GM21576 (cell line): Measurements from ENCODE around the gene RBM19.

Source experiments
- ATAC-seq: cut with Tn5 transposase; IDR thresholded peaks from one replicate; pipeline ENCODE4 v1.9.1; 2021; ENCODE audit warnings: mild to moderate bottlenecking, moderate library complexity; ENCODE audit not compliant: unreplicated experiment

The RBM19 gene

DNA sequence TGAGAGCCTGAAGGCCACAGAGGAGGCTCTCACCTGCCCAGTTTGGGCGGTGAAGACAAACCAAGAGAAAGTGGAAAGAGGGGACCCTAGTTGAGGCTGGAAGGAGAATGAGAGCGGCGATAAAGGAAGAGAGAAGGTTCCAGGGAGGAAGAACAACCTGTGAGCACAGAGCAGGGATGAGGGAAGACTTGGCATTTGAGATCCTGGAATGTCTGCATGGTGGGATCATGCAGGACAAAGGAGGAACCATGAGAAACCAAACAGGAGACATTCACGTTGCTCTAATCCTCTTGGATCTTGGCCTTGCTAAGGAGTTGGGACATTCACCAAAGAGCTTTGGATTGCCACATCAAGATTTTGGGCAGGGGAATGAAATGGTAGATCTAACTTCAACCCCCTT, 22.9 kb upstream of the RBM19 start:
- no peak for ATAC-seq

DNA sequence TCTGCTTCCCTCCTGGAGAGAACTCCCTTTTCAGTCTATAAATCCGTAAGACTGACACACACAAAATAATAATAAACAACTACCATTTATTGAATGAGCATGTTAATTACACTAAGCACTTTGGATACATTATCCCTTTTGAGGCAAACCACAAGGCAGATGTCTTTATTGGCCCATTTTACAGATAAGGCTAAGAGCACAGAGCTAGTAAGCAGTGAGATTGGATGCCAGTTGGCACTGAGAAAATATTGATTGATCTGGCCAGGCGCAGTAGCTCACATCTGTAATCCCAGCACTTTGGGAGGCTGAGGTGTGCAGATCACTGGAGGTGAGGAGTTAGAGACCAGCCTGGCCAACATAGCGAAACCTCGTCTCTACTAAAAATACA, 21.9 kb upstream of the RBM19 start:
- no peak for ATAC-seq

DNA sequence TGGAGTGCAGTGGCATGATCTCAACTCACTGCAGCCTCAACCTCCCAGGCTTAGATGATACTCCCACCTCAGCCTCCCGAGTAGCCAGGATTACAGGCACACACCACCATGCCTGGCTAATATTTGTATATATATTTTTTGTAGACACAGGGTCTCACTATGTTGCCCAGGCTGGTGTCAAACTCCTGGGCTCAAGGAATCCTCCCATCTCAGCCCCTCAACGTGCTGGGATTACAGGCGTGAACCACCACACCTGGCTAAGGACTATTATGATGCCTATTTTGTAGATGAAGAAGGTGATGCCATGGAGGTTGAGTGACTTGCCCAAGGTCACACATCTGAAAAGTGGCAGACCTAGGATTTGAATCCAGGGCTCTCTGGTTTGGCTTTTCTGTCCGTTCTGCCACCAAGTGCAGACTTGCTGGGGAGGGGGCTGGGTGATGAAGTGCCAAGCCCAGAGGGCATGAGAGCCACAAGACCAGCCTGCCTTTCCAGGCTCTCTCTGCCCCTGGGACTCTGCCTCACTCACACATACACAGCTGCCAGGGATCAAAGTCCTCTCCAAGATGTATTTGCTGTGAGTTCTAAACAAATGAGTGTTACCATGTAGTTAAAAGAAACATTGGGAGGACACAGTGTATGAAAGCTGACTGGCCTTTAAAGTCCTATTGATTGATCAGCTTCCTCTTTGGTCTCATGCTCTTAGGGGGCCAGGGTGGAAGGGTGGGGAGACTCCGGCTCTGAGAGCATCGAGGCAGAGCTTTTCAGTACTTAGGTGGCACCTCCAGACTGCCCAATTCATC, 21.3 kb upstream of the RBM19 start:
- ATAC-seq: no peak

- ATAC-seq: no peak
Measured at GRCh38 chr12:113984464-113984863, 18.3 kb upstream of the RBM19 start.

DNA sequence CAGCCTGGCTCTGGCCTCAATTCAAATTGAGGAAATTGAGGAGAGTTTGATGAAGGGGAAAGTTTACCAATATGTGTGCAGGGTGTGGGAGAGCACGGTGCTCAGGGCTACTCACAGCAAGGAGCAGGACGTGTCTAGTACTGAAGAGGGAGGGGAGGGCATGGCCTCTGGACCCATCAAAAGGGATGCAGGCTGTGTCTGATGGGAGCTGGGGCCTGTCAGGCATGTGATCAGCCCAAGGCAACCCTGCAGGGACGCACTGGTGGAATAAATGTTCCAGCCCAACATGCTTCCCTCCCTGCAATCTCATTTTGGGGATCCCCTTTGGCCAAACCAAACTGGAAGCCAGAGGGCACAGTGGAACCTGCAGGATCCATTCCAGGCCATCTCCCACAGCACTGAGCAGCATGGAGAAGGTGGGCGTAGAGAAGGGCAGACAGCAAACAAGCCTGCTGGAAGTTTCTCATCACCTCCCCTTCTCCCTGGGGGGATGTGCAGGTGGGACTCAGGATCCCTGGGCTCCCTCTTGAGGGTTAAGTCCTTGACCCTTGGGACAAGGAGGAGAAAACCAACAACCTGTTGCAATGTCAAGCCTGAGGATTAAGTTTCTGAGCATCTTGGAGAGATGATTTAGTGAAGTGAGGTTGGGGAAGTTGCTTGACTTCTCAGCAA, 17.8 kb upstream of the RBM19 start:
- ATAC-seq: no peak

DNA sequence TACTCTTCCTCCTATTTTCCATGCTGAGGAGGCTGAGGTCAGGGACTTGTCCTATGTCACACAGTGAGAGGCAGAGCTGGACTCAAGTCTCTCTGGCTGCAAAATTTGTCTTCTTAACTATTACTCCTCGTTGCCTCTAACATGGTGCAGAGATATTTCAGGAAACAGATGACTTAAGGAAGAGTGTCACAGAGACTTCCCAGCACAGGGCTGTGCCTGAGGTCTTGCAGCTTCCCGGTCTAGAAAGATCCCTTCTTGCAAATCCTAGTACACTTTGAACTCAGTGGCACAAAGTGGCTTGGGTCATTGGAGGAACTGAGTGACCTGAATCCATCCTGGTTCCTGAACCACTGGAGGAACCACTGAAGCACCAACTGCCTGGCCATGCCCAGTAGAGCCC, 17.1 kb upstream of the RBM19 start:
- ATAC-seq: no peak

- no peak for ATAC-seq
Measured at GRCh38 chr12:113981876-113982275, 15.8 kb upstream of the RBM19 start.

DNA sequence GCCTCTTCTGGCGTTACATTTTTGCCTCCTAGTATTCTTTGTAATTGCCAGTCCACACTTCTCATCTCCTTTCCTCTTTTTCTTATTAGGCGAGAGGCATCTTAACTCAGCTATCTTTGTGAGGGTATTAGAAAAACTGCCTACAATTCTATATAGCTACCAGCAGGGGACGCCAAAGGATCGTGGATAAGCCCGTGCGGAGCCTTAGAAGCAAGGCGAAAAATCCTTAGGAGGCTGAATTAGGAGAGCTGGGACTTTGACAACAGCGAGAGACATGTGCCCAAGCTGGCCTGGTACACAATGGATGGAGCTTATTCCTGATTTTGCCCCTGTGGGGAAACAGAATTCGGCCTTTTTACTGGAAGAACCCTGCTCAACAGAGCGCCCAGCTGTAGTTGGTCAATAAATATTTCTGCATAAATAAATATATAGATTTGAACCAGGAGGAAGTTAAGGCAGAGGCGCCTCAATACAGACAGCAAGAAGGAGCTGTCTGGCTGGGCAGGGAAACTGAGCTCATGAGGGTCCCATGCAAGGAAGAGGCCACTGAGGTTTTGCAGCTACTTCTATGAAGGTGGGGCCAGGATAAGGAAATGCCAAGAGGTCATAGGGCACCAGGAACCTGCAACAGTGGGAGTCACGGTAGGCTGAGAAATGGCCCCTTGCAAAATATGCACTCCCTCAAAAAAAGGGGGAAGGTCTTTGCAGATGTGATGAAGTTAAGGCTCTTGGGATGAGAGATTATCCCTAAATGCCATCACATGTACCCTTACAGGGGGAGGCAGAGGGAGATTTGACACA, 14.6 kb upstream of the RBM19 start:
- ATAC-seq: no peak

DNA sequence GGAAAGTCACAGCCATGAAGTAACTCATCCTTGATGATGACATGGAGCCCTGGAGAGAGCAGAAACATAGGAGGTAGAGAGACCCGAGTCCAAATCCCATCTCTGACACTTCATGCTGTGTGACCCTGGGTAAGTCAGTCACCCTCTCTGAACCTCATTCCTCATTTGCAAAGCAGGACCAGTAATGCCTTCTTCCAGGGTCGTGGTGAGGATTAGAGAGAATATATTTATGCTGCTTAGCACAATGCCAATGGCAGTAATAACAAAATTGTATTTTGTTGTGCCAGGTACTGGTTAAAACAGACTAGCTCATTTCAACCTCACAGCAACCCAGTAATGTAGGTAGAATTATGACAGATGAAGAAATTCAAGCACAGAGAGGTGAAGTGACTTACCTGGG, 13.9 kb upstream of the RBM19 start:
- no peak for ATAC-seq

GRCh38 chr12:113978080-113978479, 12.0 kb upstream of the RBM19 start:
- no peak for ATAC-seq

- ATAC-seq: no peak
Measured at GRCh38 chr12:113974006-113974405, 7.9 kb upstream of the RBM19 start.

- ATAC-seq: no peak
Measured at GRCh38 chr12:113973109-113973904, 7.2 kb upstream of the RBM19 start.

- no peak for ATAC-seq
Measured at GRCh38 chr12:113971392-113971791, 5.3 kb upstream of the RBM19 start.

GRCh38 chr12:113970211-113970610, 4.1 kb upstream of the RBM19 start:
- no peak for ATAC-seq

GRCh38 chr12:113967368-113967767, 1.2 kb upstream of the RBM19 start:
- ATAC-seq: no peak

GRCh38 chr12:113962733-113963132, 3.4 kb downstream of the RBM19 start:
- no peak for ATAC-seq

GRCh38 chr12:113961921-113962710, 4.0 kb downstream of the RBM19 start:
- no peak for ATAC-seq

GRCh38 chr12:113960030-113960429, 6.1 kb downstream of the RBM19 start:
- ATAC-seq: no peak

DNA sequence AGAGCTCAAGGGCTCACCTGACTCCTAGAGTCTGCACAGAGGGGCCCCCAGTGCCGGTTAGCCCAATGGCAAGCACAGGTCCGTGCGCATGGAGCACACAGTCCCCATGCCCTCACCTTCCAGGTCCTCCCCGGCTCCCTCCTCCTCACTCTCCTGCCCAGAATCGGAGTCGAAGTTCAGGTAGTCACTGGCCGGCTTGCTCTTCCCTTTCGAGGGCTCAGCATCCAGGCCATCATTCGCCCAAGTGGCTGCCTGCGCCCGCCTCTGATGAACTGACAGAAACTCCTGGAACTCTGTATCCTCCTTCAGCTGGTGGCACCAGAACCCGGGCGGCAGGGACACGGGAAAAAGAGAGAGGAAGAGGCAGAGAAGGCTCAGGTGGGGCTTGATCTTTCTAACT, 7.0 kb downstream of the RBM19 start:
- no peak for ATAC-seq

- no peak for ATAC-seq
Measured at GRCh38 chr12:113958108-113958507, 8.0 kb downstream of the RBM19 start.
